ENCODE results near the gene TIGD1.

TIGD1 gene

DNA sequence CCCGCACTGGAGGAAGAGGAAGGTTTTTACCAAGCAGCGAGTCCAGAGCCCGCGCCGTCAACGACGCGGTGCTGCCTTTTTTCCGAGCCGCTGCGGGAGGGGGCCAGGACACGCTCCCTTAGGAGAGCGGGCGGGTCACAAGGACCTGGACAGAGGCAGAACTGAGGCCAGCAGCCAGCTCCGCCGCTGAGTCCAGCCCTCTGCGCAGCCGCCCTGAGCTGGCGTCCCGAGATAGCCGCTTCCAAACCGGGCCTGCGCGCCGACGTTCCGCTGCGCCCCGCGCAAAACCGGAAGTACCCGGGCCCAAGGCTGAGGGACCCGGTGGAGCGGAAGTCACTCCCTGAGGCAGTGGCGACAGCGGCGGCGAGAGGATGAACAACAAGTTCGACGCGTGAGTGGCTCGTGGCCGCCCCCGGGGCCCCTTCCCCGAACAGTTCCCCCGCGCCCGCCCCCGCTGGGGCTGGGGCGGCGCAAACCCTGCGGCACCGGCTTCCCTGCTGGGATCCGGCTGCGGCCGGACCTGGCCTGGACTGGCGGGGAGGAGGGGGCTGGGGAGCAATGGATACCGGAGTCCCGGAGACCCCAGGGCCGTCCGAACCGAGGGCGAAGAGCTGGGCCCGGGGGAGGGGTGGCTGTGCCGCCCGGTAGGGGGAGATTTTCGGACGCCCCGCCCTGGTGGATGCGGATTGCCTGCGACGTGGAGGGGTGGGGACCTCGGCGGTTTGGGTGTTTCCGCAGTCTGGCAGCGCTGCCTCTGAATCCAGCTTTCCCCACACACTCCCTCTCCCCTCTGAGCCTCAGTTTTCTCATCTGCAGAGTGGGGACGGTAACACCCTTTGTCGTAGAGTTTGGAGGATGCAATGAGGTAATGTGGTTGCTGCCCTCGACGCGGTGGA lies at the start of gene TIGD1, which contains the start of gene EIF4E2:
Gene TIGD1, minus strand, starts transcription at position 204 of the 896 bp plus-strand sequence. CDS start 675 bp downstream, outside the sequence.
Gene EIF4E2, plus strand, starts transcription at position 336 of the 896 bp plus-strand sequence. Its CDS starts 36 bp downstream, at position 372.
- peak within 1 kb of the TSS; percentile 91 for H3K4me3 ChIP-seq (ENCODE audit: low read length)
- TF ChIP-seq ZNF274 (IDR thresholded peaks at IDR 0.05; ENCODE audit: low read depth, low read length): no peak

GRCh38 chr2:232598293-232598692 lies 47.9 kb upstream of the TIGD1 start:
- no peak for TF ChIP-seq ZNF274 (IDR thresholded peaks at IDR 0.05; ENCODE audit: low read depth, low read length)
- no peak overlapping the region for H3K4me3 ChIP-seq (ENCODE audit: low read length)

DNA sequence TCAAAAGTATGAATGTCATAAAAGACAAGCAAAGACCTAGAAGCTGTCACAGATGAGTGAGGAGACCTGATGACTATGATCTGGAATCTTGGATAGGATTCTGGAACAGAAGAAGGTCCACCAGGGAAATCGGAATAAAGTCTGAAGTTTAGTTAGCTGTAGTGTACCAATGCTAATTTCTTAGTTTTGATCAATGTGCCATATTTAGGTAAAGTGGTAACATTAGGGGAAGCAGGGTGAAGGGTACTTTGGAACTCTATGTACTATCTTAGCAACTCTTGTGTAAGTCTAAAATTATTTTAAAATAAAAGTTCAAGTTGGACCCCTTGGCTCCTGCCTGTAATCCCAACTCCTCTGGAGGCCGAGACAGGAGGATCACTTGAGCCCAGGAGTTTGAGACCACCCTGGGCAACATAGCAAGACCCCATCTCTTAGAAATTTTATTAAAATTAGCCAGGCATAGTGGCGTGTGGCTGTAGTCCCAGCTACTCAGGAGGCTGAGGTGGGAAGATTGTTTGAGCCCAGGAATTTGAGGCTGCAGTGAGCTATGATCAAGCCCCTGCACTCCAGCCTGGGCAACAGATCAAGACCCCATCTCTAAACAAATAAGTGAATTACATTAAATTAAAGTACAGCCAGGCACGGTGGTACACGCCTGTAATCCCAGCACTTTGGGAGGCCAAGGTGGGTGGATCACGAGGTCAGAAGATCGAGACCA lies 47.2 kb upstream of the TIGD1 start:
- TF ChIP-seq ZNF274 (IDR thresholded peaks at IDR 0.05; ENCODE audit: low read depth, low read length): no peak
- no peak overlapping the region for H3K4me3 ChIP-seq (ENCODE audit: low read length)

DNA sequence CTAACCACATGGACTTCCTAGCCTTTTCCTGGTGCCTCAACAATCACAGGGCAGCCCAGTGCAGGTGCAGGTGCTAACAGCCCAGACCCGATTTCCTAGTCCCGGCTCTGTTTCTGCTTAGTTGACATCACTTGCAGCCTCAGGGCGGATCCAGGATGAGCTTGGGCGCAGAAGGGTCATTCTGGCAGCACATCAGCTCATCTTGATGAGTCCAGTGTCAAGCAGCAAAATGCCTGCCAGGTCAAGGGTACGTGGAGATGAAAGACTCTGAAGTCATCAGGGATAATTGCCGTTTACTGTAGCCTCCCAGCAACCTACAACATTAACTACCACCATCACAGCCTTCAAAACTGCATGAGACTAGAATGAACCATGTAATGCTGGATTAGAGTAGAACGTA lies 43.6 kb upstream of the TIGD1 start:
- no peak overlapping the region for H3K4me3 ChIP-seq (ENCODE audit: low read length)
- no peak for TF ChIP-seq ZNF274 (IDR thresholded peaks at IDR 0.05; ENCODE audit: low read depth, low read length)

DNA sequence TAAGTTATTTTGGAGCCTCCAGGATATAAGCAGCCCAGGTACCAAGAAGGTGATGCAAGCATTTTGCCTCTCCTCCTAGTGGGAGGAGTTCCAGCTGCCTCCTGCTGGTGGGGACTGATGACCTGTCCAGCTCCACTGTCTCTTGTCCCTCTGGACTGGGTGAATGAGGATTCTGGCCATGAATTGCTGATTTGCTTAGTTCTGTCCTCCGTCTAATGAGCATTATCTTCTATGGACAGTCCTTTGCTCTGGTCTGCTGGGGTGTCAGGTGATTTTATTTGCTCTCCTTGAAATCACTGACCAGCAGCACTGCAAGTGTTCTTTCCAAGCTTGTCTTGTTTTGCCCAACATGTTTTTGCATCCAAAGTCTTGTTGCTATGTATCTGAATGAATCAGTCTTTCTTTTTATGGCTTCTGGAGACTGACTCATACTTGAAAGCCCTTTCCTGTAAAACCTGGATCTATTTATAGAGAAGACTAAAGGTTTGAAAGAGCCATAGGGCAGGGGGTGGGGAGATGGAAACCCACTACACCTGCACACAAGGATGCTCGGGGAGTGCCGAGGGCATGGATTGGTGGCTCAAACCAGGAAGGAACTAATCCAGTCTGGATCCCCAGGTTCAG lies 42.5 kb upstream of the TIGD1 start:
- no peak overlapping the region for H3K4me3 ChIP-seq (ENCODE audit: low read length)
- TF ChIP-seq ZNF274 (IDR thresholded peaks at IDR 0.05; ENCODE audit: low read depth, low read length): no peak

DNA sequence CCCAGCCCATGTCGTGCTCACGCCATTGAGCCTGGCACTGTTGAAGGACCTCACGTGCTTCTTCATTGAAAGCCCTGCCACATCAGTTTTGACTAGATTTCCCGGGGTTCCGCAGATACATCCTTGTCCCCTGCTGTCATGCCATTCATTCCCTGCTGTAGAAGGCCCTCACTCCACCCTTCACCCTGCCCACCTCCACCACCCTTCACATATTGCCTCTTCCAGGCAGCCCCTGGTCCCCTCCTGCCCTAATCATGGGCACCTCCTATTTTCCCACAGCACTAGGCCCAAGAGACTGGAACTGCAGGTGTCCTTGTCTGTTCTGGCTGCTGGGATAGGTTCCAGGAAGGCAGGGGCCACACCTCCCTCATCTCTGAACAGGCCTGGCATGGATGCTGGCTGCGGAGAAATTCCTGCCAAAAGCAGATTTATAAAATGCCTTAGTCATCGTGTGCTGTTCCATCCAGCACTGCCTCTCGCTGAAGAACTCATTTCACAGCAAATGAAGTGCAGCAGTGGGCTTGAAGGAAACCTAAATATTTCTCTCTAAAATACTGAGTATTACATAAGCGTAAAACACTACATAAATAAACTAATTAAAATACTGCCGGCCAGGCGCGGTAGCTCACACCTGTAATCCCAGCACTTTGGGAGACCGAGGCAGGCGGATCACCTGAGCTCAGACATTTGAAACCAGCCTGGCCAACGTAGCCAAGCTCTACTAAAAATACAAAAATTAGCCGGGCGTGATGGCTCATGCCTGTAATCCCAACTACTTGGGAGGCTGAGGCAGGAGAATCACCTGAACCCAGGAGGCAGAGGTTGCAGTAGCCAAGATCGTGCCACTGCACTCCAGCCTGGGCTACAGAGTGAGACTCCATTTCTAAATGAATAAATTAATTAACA lies 38.6 kb upstream of the TIGD1 start:
- TF ChIP-seq ZNF274 (IDR thresholded peaks at IDR 0.05; ENCODE audit: low read depth, low read length): no peak
- H3K4me3 ChIP-seq (ENCODE audit: low read length): no peak overlapping the region

- no peak for TF ChIP-seq ZNF274 (IDR thresholded peaks at IDR 0.05; ENCODE audit: low read depth, low read length)
- no peak overlapping the region for H3K4me3 ChIP-seq (ENCODE audit: low read length)
These were observed 37.7 kb upstream of the TIGD1 start for GRCh38 chr2:232588031-232588430.

DNA sequence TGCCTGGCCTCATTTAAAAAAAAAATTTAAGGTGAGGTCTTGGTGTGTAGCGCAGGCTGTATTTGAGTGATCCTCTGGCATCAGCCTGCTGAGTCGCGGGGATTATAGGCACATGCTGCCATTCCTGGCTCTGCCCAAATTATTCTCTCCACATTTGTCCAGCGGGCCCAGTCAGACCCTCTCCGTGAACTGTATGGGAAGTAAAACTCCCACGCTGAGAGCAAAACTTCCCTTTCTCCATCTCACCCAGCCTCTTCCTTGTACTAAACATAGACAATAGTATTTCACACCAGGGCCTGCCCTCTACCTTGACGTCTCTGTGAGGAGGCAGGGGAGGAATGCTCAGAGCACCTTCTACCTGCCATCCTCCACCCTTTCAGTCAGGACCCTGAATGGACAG lies 37.2 kb upstream of the TIGD1 start:
- H3K4me3 ChIP-seq (ENCODE audit: low read length): no peak overlapping the region
- no peak for TF ChIP-seq ZNF274 (IDR thresholded peaks at IDR 0.05; ENCODE audit: low read depth, low read length)

DNA sequence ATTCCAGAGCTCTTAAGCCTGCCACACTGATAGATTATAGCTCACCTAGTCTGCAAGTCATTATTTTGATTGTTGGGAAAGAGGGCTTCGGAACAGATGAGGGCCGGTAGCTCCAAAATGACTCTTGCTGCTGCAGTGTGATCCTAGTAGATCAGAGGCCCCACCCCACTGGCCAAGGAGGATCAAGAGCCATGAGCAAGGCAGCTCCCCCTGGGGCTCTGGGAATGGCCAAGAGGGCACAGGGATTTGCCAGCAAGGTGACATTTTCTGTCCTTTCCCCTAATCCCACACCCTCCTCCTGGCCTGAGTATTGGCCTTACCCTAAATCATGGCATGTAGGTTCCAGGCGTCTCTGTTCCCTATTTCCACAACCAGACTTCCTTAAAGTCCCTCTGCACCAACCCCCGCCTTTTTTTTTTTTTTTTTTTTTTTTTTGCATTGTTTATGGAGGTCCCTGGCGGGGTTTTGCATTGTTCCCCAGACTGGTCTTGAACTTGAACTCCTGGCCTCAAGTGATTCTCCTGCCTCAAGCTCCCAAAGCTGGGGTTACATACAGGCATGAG lies 36.7 kb upstream of the TIGD1 start:
- no peak for TF ChIP-seq ZNF274 (IDR thresholded peaks at IDR 0.05; ENCODE audit: low read depth, low read length)

DNA sequence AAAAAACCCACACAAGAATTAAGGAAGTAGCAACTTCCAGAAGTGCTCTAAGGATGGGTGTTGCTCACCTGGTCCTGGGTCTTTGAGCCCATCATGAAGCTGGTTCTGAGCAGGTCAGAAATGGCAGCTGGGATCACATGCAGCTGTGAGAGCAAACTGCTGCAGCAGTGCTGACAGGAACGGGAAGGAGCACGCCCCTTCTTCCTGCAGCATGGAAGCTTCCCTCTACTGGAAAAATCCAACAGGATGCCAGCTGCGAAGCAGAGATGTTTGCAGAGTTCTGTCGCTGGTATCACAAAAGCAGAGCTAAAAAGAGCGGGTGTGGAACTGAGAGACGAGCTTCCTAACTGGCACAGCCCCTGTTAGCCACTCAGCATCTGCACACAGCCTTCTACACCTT lies 33.9 kb upstream of the TIGD1 start:
- no peak overlapping the region for H3K4me3 ChIP-seq (ENCODE audit: low read length)
- TF ChIP-seq ZNF274 (IDR thresholded peaks at IDR 0.05; ENCODE audit: low read depth, low read length): no peak

More for the DNA sequence above, 36.7 kb upstream of the TIGD1 start:
- H3K4me3 ChIP-seq (ENCODE audit: low read length): no peak overlapping the region

DNA sequence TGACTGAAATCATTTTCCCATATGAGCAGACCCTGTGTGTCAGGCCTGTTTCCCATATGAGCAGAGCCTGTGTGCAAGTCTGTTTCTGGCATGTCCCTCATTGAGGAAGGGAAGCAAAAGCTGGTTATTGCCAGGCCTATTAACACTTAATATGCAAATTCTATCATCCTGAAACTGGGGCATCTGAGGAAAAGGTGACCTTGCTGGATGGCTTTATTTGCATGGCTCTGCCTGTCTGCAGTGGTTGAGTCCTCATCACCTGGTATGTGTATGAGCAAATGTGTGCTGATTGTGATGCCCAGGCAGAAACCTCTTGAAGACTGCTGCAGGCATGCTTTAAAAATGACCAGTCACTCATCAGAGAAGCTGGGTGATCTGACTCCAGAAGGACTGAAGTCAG lies 31.4 kb upstream of the TIGD1 start:
- no peak for TF ChIP-seq ZNF274 (IDR thresholded peaks at IDR 0.05; ENCODE audit: low read depth, low read length)
- H3K4me3 ChIP-seq (ENCODE audit: low read length): no peak overlapping the region

DNA sequence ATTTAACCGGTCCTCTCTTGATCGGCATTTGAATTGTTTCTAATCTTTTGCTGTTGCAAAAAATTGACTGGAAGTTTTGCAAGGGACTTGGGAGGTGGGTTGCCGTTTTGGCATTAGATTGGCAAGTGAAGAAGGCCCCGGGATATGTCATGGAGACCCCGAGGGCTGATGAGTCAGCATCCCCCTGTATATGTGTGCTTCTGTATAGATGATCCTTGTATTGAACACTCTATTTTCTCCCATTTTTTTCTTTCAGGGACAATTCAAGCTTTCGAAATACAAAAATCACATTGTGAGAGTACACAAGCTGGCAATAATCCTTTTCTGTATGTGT lies 30.3 kb upstream of the TIGD1 start:
- TF ChIP-seq ZNF274 (IDR thresholded peaks at IDR 0.05; ENCODE audit: low read depth, low read length): no peak
- no peak overlapping the region for H3K4me3 ChIP-seq (ENCODE audit: low read length)

- TF ChIP-seq ZNF274 (IDR thresholded peaks at IDR 0.05; ENCODE audit: low read depth, low read length): no peak
- H3K4me3 ChIP-seq (ENCODE audit: low read length): no peak overlapping the region
These were observed 28.3 kb upstream of the TIGD1 start for GRCh38 chr2:232578626-232579025.
